Left ventricle myocardium inferior (tissue), 1 donor: ENCODE data around the gene F13A1. TPM values are rescaled to one million over a fixed set of nuclear protein-coding genes. Genes with fewer than 3 reads are reported as not detected.

ENCODE experiments used
- DNase-seq: peaks from one replicate; pipeline ENCODE4 v3.0.0-alpha.2; 2020
- H3K27ac ChIP-seq: fragments of 200-600 bp; replicated peaks from 2 replicates; pipeline ENCODE4 v1.8.0; 2021
- H3K27me3 ChIP-seq: fragments of 200-600 bp; 2 replicates; pipeline ENCODE4 v1.8.0; 2021; ENCODE audit warnings: low read depth
- H3K36me3 ChIP-seq: fragments of 200-600 bp; 2 replicates; pipeline ENCODE4 v1.8.0; 2021
- H3K4me1 ChIP-seq: fragments of 200-600 bp; 2 replicates; pipeline ENCODE4 v1.8.0; 2021
- H3K4me3 ChIP-seq: fragments of 200-600 bp; 2 replicates; pipeline ENCODE4 v1.8.0; 2021; ENCODE audit warnings: mild to moderate bottlenecking, moderate library complexity
- H3K9me3 ChIP-seq: fragments of 200-600 bp; replicated peaks from 2 replicates; pipeline ENCODE4 v1.8.0; 2021
- intact Hi-C: fragments of 100-400 bp; cut with micrococcal nuclease; formaldehyde crosslinking; loops from one replicate; pipeline ENCODE4 v1.11.0; 2022
- total RNA-seq: library from RNA; stranded (reverse); fragmentation: NEBNext Ultra II Directional; extraction: Animal tissue kit (Norgen Biotek cat#: 25700); gene quantifications from one replicate; pipeline ENCODE4 v1.2.1, GENCODE V29; 2021
- TF ChIP-seq, protein P1 (sequence below): fragments of 200-600 bp; IDR thresholded peaks from 2 replicates; pipeline ENCODE4 v1.8.0; 2021; ENCODE audit warnings: antibody characterized with exemption, mild to moderate bottlenecking, borderline replicate concordance
- donor health status: DM: no; HTN: yes; CAD: no; lungs with severe emphysema.

F13A1 gene
- total RNA-seq, 1 donor from 2014 or later: 93.1 TPM

GRCh38 chr6:6179858-6180623 is 140.4 kb downstream of the F13A1 start:
- TF ChIP-seq, protein P1, sequence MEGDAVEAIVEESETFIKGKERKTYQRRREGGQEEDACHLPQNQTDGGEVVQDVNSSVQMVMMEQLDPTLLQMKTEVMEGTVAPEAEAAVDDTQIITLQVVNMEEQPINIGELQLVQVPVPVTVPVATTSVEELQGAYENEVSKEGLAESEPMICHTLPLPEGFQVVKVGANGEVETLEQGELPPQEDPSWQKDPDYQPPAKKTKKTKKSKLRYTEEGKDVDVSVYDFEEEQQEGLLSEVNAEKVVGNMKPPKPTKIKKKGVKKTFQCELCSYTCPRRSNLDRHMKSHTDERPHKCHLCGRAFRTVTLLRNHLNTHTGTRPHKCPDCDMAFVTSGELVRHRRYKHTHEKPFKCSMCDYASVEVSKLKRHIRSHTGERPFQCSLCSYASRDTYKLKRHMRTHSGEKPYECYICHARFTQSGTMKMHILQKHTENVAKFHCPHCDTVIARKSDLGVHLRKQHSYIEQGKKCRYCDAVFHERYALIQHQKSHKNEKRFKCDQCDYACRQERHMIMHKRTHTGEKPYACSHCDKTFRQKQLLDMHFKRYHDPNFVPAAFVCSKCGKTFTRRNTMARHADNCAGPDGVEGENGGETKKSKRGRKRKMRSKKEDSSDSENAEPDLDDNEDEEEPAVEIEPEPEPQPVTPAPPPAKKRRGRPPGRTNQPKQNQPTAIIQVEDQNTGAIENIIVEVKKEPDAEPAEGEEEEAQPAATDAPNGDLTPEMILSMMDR: no peak
- H3K9me3 ChIP-seq: no peaks in the 10 kb centered on the region
- H3K27me3 ChIP-seq: peaks cover 65% of the 10 kb centered on the region
- no peaks in the 10 kb centered on the region for H3K4me1 ChIP-seq
- DNase-seq: no peak
- H3K36me3 ChIP-seq: no peaks in the 10 kb centered on the region
- H3K27ac ChIP-seq: no peak overlapping the region
- H3K4me3 ChIP-seq: no peak overlapping the region
- intact Hi-C loops: no loop called here

DNA sequence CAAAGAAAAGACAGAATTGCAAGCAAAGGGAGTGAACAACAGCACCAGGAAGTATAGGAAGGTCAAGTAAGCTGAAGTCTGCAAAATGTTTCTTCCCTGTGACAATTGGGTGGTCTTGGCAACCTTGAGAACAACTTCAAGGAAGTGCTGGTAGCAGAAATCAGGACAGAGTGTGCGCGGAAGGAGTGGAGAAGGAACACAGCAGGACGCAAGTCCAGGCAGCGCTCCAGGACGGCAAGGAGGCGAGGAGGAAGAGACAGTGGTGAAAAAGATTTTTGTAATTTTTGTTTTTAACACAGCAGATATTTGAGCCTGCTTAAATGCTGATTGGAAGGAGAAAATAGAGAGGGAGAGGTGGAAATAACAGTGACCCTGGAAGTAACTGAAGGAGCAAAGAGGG is 141.7 kb downstream of the F13A1 start:
- H3K27ac ChIP-seq: no peak overlapping the region
- no peak overlapping the region for H3K4me3 ChIP-seq
- no peaks in the 10 kb centered on the region for H3K4me1 ChIP-seq
- intact Hi-C loops: no loop called here
- TF ChIP-seq, protein P1: no peak
- H3K9me3 ChIP-seq: no peaks in the 10 kb centered on the region
- H3K36me3 ChIP-seq: no peaks in the 10 kb centered on the region
- H3K27me3 ChIP-seq: peaks cover 72% of the 10 kb centered on the region
- DNase-seq: no peak

- H3K4me1 ChIP-seq: no peaks in the 10 kb centered on the region
- no peaks in the 10 kb centered on the region for H3K9me3 ChIP-seq
- H3K27me3 ChIP-seq: peaks cover 61% of the 10 kb centered on the region
- no peak for DNase-seq
- TF ChIP-seq, protein P1: no peak
- no peak overlapping the region for H3K4me3 ChIP-seq
- intact Hi-C loops: no loop called here
- no peak overlapping the region for H3K27ac ChIP-seq
- no peaks in the 10 kb centered on the region for H3K36me3 ChIP-seq
Observed at GRCh38 chr6:6177754-6178153, 142.7 kb downstream of the F13A1 start.

GRCh38 chr6:6176586-6177228 is 143.8 kb downstream of the F13A1 start:
- intact Hi-C loops: no loop called here
- TF ChIP-seq, protein P1: no peak
- Histone ChIP-seq H3K9me3 (no peaks in the 10 kb centered on the region), H3K27me3 (peaks cover 52% of the 10 kb centered on the region), H3K36me3 (no peaks in the 10 kb centered on the region), H3K27ac (no peak overlapping the region), H3K4me1 (no peaks in the 10 kb centered on the region), H3K4me3 (no peak overlapping the region)
- DNase-seq: no peak

DNA sequence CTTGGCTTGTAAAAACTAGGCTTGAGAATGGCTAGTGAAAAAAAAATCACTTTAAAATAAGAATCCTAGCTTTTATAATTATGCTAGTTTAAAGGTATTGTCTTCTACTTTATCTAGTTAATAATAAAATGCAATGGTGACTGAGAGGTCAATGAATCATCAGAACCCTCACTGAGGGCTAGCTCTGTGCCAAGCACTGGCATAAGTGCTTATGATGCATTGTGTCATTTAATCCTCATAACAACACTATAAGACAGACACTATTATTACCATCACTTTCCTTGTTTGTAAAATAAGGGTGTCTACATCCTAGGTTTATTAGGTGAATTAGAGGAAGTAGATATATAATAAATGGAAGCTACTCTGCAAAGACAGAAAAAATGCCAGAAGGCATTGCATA is 144.3 kb downstream of the F13A1 start:
- Histone ChIP-seq H3K9me3 (no peaks in the 10 kb centered on the region), H3K27me3 (peaks cover 46% of the 10 kb centered on the region), H3K4me3 (no peak overlapping the region), H3K36me3 (no peaks in the 10 kb centered on the region), H3K27ac (no peak overlapping the region), H3K4me1 (no peaks in the 10 kb centered on the region)
- TF ChIP-seq, protein P1: no peak
- intact Hi-C loops: no loop called here
- no peak for DNase-seq
